HEK293 (cell line): ENCODE results near the gene KCNC2.

Experiments
- CTCF ChIA-PET: fragments of 350-600 bp; formaldehyde crosslinking; extraction: SDS; loops from one replicate; lab custom pipeline; 2021; ENCODE audit warnings: antibody characterized with exemption; lab: Yijun Ruan, JAX
- POLR2A ChIA-PET: fragments of 300-600 bp; formaldehyde crosslinking; extraction: SDS; loops from one replicate; lab custom pipeline; 2020; ENCODE audit warnings: antibody characterized with exemption, inconsistent platforms; lab: Yijun Ruan, JAX
- H3K27ac ChIP-seq: fragments of 200-500 bp; sonication (Bioruptor generic); 2 replicates; pipeline ENCODE4 v1.5.1; 2014; ENCODE audit warnings: low read depth, low read length, control low read depth, inconsistent platforms; ENCODE audit errors: extremely low read depth
- H3K36me3 ChIP-seq, 2 experiments: fragments of 200-500 bp in 1 of 2; sonication (Bioruptor generic) in 1 of 2; 1 replicate in 1 of 2; 2 replicates in 1 of 2; pipeline ENCODE4 v1.5.1; 2014 to 2017; ENCODE audit warnings: inconsistent platforms in 2 of 2, low read length in 2 of 2; ENCODE audit not compliant: control insufficient read depth in 2 of 2, insufficient read depth in 1 of 2
- H3K4me1 ChIP-seq: fragments of 200-500 bp; sonication (Bioruptor generic); 2 replicates; pipeline ENCODE4 v1.5.1; 2014; ENCODE audit warnings: mild to moderate bottlenecking, low read length, inconsistent platforms; ENCODE audit not compliant: control insufficient read depth, insufficient read depth
- H3K4me3 ChIP-seq: 2 replicates; pipeline ENCODE4 v1.5.1; 2011; ENCODE audit warnings: low read depth, mild to moderate bottlenecking, control low read depth, low read length, moderate library complexity
- H3K9me3 ChIP-seq: fragments of 200-500 bp; sonication (Bioruptor generic); 2 replicates; pipeline ENCODE4 v1.5.1; 2014; ENCODE audit warnings: low read depth, low read length, inconsistent platforms; ENCODE audit not compliant: control insufficient read depth, insufficient read depth
- CTCF ChIP-seq: fragments of 450-650 bp; formaldehyde crosslinking; IDR thresholded peaks from 2 replicates; pipeline ENCODE4 v1.5.1; 2016; ENCODE audit warnings: missing biosample characterization, missing genetic modification characterization
- GLIS2 ChIP-seq: fragments of 450-650 bp; formaldehyde crosslinking; IDR thresholded peaks from 2 replicates; pipeline ENCODE4 v1.5.1; 2016; ENCODE audit warnings: missing biosample characterization, missing genetic modification characterization
- ZNF121 ChIP-seq: fragments of 450-650 bp; formaldehyde crosslinking; IDR thresholded peaks from 2 replicates; pipeline ENCODE4 v1.5.1; 2016; ENCODE audit warnings: missing biosample characterization, missing genetic modification characterization
- ZNF211 ChIP-seq: fragments of 450-650 bp; formaldehyde crosslinking; IDR thresholded peaks from 2 replicates; pipeline ENCODE4 v1.5.1; 2016; ENCODE audit warnings: low read depth, missing biosample characterization, missing genetic modification characterization
- ZNF221 ChIP-seq: fragments of 450-650 bp; formaldehyde crosslinking; IDR thresholded peaks from 2 replicates; pipeline ENCODE4 v1.5.1; 2017; ENCODE audit warnings: missing biosample characterization, missing genetic modification characterization, borderline replicate concordance
- ZNF239 ChIP-seq: fragments of 450-650 bp; formaldehyde crosslinking; IDR thresholded peaks from 2 replicates; pipeline ENCODE4 v1.5.1; 2016; ENCODE audit warnings: missing biosample characterization, missing genetic modification characterization
- ZNF394 ChIP-seq: fragments of 450-650 bp; formaldehyde crosslinking; IDR thresholded peaks from 2 replicates; pipeline ENCODE4 v1.5.1; 2016; ENCODE audit warnings: missing biosample characterization, missing genetic modification characterization, mild to moderate bottlenecking, moderate library complexity, borderline replicate concordance
- ZNF610 ChIP-seq: fragments of 450-650 bp; formaldehyde crosslinking; IDR thresholded peaks from 2 replicates; pipeline ENCODE4 v1.5.1; 2016; ENCODE audit warnings: missing biosample characterization, missing genetic modification characterization, borderline replicate concordance
- ZNF626 ChIP-seq: fragments of 450-650 bp; sonication (Bioruptor Pico); formaldehyde crosslinking; IDR thresholded peaks from 2 replicates; pipeline ENCODE4 v1.5.1; 2018; ENCODE audit warnings: missing biosample characterization, missing genetic modification characterization, inconsistent platforms
- ZNF654 ChIP-seq: fragments of 450-650 bp; formaldehyde crosslinking; IDR thresholded peaks from 2 replicates; pipeline ENCODE4 v1.5.1; 2016; ENCODE audit warnings: low read depth, missing biosample characterization, missing genetic modification characterization
- ZNF670 ChIP-seq: fragments of 450-650 bp; formaldehyde crosslinking; IDR thresholded peaks from 2 replicates; pipeline ENCODE4 v1.5.1; 2016; ENCODE audit warnings: missing biosample characterization, missing genetic modification characterization, low read depth
- ZNF707 ChIP-seq: fragments of 450-650 bp; formaldehyde crosslinking; IDR thresholded peaks from 2 replicates; pipeline ENCODE4 v1.5.1; 2016; ENCODE audit warnings: missing biosample characterization, missing genetic modification characterization
- TF ChIP-seq, protein P1 (sequence below): fragments of 450-650 bp; formaldehyde crosslinking; IDR thresholded peaks from 2 replicates; pipeline ENCODE4 v1.5.1; 2016; ENCODE audit warnings: missing biosample characterization, missing genetic modification characterization, low read depth
- TF ChIP-seq, protein P2 (sequence below): fragments of 450-650 bp; formaldehyde crosslinking; IDR thresholded peaks from 2 replicates; pipeline ENCODE4 v1.5.1; 2017; ENCODE audit warnings: missing biosample characterization, missing genetic modification characterization

Gene KCNC2

DNA sequence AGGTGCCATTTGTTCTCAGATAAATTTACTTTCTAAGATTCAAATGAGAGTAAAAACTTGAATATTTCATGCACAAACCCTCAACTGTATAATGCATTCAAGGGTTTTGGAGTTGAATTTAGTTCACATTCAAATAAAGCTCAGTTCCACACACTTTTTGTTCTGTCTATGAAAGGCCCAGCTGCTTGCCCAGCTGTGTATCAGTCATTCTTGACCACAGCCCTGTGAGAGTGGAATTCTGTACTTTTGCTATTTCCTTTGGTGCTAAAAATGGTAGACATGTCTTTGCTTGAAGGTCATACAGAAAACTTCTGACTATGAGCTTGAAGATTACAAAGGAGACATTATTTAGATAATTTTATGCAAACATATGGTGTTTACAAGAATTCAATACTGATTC, 110.4 kb downstream of the KCNC2 start (continued):
- TF ChIP-seq ZNF670 (tag by site-specific recombination) (no peak), GLIS2 (no peak), ZNF121 (tag by site-specific recombination) (no peak)

DNA sequence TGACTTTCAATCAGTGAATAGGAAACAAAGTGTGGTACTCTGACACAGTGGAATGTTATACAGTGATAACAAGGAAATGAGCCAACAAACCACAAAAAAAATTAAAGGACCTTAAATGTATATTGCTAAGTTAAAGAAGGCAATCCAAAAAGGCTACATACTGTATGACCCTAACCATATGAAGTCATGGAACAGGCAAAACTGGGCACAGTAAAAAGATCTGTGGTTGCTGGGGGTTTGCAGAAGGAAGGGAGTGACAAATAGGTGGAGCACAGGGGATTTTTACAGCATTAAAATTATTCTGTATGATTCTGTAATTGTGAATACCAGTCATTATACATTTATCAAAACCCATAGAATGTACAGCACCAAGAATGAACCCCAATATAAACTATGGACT, 112.6 kb downstream of the KCNC2 start:
- CTCF ChIA-PET: interaction anchor here (0.6 kb wide), 1 partner anchor 163 kb away, joined by 4 read pairs; no protein-coding TSS in a partner anchor
- Histone ChIP-seq H3K4me3 (no peak overlapping the region), H3K36me3 (no peaks in the 10 kb centered on the region), H3K9me3 (no peaks in the 10 kb centered on the region), H3K27ac (no peak overlapping the region), H3K4me1 (no peaks in the 10 kb centered on the region)
- no peak for TF ChIP-seq ZNF211 (tag by site-specific recombination)
- POLR2A ChIA-PET: no interaction called here

- no peaks in the 10 kb centered on the region for H3K4me1 ChIP-seq
- no peak overlapping the region for H3K27ac ChIP-seq
- no peak overlapping the region for H3K4me3 ChIP-seq
- ChIA-PET POLR2A (no interaction called here), CTCF (interaction anchor here (0.6 to 0.8 kb wide), 4 partner anchors 13 to 283 kb away, joined by 4 to 8 read pairs (median 6); no protein-coding TSS in a partner anchor)
- no peaks in the 10 kb centered on the region for H3K36me3 ChIP-seq
- TF ChIP-seq ZNF394 (tag by site-specific recombination) (no peak), ZNF239 (tag by site-specific recombination) (no peak), CTCF (tag by site-specific recombination) (peak; percentile 25; the same call in 1 of the 2 replicates), ZNF654 (tag by site-specific recombination) (peak; percentile 53; the same call in 1 of the 2 replicates), ZNF626 (tag by site-specific recombination) (no peak), ZNF707 (tag by site-specific recombination) (no peak), ZNF610 (tag by site-specific recombination) (no peak), ZNF221 (tag by site-specific recombination) (no peak)
- TF ChIP-seq, protein P1, sequence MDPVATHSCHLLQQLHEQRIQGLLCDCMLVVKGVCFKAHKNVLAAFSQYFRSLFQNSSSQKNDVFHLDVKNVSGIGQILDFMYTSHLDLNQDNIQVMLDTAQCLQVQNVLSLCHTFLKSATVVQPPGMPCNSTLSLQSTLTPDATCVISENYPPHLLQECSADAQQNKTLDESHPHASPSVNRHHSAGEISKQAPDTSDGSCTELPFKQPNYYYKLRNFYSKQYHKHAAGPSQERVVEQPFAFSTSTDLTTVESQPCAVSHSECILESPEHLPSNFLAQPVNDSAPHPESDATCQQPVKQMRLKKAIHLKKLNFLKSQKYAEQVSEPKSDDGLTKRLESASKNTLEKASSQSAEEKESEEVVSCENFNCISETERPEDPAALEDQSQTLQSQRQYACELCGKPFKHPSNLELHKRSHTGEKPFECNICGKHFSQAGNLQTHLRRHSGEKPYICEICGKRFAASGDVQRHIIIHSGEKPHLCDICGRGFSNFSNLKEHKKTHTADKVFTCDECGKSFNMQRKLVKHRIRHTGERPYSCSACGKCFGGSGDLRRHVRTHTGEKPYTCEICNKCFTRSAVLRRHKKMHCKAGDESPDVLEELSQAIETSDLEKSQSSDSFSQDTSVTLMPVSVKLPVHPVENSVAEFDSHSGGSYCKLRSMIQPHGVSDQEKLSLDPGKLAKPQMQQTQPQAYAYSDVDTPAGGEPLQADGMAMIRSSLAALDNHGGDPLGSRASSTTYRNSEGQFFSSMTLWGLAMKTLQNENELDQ (tag by site-specific recombination): no peak
- TF ChIP-seq, protein P2, sequence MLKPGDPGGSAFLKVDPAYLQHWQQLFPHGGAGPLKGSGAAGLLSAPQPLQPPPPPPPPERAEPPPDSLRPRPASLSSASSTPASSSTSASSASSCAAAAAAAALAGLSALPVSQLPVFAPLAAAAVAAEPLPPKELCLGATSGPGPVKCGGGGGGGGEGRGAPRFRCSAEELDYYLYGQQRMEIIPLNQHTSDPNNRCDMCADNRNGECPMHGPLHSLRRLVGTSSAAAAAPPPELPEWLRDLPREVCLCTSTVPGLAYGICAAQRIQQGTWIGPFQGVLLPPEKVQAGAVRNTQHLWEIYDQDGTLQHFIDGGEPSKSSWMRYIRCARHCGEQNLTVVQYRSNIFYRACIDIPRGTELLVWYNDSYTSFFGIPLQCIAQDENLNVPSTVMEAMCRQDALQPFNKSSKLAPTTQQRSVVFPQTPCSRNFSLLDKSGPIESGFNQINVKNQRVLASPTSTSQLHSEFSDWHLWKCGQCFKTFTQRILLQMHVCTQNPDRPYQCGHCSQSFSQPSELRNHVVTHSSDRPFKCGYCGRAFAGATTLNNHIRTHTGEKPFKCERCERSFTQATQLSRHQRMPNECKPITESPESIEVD (tag by site-specific recombination): no peak
- H3K9me3 ChIP-seq: no peaks in the 10 kb centered on the region
Measured at GRCh38 chr12:75087654-75088053, 122.0 kb downstream of the KCNC2 start.
